ENCODE results near the gene ANO9. TPM values are rescaled to one million over a fixed set of nuclear protein-coding genes. Genes with fewer than 3 reads are reported as not detected.

ANO9 gene
- total RNA-seq, 6 donors from 2014 or later: 11.7 to 62.9 (median 18.8) TPM

- Histone ChIP-seq H3K36me3 (peaks cover 0 to 1% (median 0%) of the 10 kb centered on the region in 4 donors), H3K9me3 (no peaks in the 10 kb centered on the region), H3K27me3 (no peaks in the 10 kb centered on the region), H3K4me1 (peaks cover 32 to 48% (median 36%) of the 10 kb centered on the region in 4 donors), H3K4me3 (no peak overlapping the region), H3K27ac (no peak overlapping the region)
- ATAC-seq (ENCODE audit: low FRiP score in 2 of 2): no peak
- TF ChIP-seq EP300 (IDR thresholded peaks at IDR 0.05): no peak
- peak in 1 of 2 donors; percentile 69 for DNase-seq
- WGBS, 2 donors: 77 to 87% methylated on average over 6 to 17 of the region's 18 CpGs
Observed at GRCh38 chr11:409600-410483, 32.0 kb downstream of the ANO9 start.

GRCh38 chr11:409008-409599, 32.7 kb downstream of the ANO9 start:
- H3K27ac ChIP-seq: no peak overlapping the region
- peak in 1 of 2 donors; percentile 47 for DNase-seq
- H3K4me3 ChIP-seq: no peak overlapping the region

DNA sequence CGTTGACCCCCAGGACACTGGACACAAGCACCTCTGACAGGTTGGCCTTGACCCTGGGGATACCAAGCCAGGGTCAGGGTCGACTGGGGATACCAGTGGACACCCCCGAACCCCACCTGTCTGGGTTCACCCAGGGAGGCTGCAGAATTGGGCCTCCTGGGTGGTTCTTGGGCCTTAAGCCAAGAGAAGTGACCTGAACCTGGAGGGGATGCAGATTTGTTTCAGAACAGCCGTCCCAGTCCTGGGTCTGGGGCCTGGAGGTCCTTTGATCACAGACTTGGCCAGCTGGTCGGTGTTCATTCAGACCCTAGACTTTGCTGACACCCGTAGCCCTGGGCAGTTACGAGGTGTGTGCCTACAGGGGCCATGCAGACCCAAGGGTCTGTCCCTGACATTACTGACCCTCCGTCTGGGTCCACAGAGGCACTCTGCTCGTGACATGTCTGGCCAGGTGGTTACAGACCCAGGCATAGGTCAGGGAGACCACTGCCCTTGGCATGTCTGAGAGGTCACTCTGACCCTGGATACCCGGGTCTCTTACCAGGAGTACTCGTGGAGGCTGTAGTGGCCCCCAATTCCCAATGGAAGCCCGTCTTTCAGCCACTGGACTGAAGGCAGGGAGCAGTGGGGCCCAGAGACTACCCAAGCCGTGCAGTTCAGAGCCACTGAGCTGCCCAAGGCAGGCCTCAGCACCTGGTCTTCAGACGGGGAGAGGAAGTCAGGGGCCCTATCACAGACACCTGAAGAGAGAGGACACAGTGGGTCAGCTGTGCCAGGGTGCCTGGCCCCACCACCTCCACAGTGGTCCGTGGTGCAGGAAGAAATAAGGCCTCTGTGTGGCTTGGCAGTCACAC, 33.4 kb downstream of the ANO9 start:
- WGBS, 2 donors: 91 to 97% methylated on average over 8 to 15 of the region's 15 CpGs
- DNase-seq (peak in 1 of 2 donors; percentile 40), ATAC-seq (ENCODE audit: low FRiP score in 2 of 2) (no peak)
- Histone ChIP-seq H3K27me3 (peaks cover 0 to under 1% (median 0%) of the 10 kb centered on the region in 4 donors), H3K4me1 (peaks cover 22 to 34% (median 24%) of the 10 kb centered on the region in 4 donors), H3K36me3 (peaks cover 0 to 13% (median 4%) of the 10 kb centered on the region in 4 donors), H3K27ac (peak overlapping the region in 3 of 4 donors; percentile 59 to 74 (median 65)), H3K4me3 (no peak overlapping the region), H3K9me3 (no peaks in the 10 kb centered on the region)
- TF ChIP-seq EP300 (IDR thresholded peaks at IDR 0.05): no peak
- TF ChIP-seq POLR2A (IDR thresholded peaks at IDR 0.05): no peak
- TF ChIP-seq POLR2AphosphoS5 (IDR thresholded peaks at IDR 0.05): no peak
- TF ChIP-seq, protein P1, sequence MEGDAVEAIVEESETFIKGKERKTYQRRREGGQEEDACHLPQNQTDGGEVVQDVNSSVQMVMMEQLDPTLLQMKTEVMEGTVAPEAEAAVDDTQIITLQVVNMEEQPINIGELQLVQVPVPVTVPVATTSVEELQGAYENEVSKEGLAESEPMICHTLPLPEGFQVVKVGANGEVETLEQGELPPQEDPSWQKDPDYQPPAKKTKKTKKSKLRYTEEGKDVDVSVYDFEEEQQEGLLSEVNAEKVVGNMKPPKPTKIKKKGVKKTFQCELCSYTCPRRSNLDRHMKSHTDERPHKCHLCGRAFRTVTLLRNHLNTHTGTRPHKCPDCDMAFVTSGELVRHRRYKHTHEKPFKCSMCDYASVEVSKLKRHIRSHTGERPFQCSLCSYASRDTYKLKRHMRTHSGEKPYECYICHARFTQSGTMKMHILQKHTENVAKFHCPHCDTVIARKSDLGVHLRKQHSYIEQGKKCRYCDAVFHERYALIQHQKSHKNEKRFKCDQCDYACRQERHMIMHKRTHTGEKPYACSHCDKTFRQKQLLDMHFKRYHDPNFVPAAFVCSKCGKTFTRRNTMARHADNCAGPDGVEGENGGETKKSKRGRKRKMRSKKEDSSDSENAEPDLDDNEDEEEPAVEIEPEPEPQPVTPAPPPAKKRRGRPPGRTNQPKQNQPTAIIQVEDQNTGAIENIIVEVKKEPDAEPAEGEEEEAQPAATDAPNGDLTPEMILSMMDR (IDR thresholded peaks at IDR 0.05): no peak

More at GRCh38 chr11:409008-409599, 32.7 kb downstream of the ANO9 start:
- 73 to 100% methylated on average over 1 to 6 of the region's 7 CpGs for WGBS, 2 donors
- no peak for ATAC-seq (ENCODE audit: low FRiP score in 2 of 2)
- Histone ChIP-seq H3K9me3 (no peaks in the 10 kb centered on the region), H3K27me3 (no peaks in the 10 kb centered on the region), H3K36me3 (peaks cover 0 to 8% (median 1%) of the 10 kb centered on the region in 4 donors), H3K4me1 (peaks cover 26 to 41% (median 30%) of the 10 kb centered on the region in 4 donors)
- no peak for TF ChIP-seq EP300 (IDR thresholded peaks at IDR 0.05)
- TF ChIP-seq, protein P1 (IDR thresholded peaks at IDR 0.05): no peak
- no peak for TF ChIP-seq POLR2A (IDR thresholded peaks at IDR 0.05)
- no peak for TF ChIP-seq POLR2AphosphoS5 (IDR thresholded peaks at IDR 0.05)

DNA sequence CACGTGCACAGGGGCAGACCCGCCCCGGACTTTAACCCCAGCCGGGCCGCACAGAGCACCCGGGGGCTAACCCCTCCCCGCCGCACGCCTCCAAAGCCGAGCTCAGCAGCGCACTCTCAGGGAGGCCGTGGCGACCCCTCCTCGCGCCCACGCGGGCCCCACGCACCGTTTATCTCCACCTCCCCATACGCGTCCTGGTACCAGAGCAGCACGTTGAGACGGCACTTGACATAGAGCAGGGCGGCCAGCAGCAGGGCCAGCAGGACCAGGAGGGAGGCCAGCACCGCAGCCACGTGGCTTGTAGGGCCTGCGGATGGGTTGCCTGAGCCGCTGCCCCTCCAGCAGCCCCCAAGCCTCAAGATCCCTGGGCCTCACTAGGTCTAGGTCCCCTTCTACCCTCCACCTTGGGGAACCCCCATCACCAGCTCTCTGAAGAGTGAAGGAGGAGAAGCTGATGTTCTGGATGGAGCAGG, 34.1 kb downstream of the ANO9 start:
- Histone ChIP-seq H3K4me1 (peaks cover 15 to 27% (median 17%) of the 10 kb centered on the region in 4 donors), H3K36me3 (peaks cover 0 to 18% (median 5%) of the 10 kb centered on the region in 4 donors), H3K27me3 (peaks cover 0 to 5% (median 0%) of the 10 kb centered on the region in 4 donors), H3K9me3 (no peaks in the 10 kb centered on the region), H3K27ac (peak overlapping the region; percentile 38 to 74 (median 62)), H3K4me3 (peak overlapping the region in 3 of 4 donors; percentile 16 to 73 (median 64))
- WGBS, 2 donors: 91 to 92% methylated on average over 12 to 22 of the region's 28 CpGs
- TF ChIP-seq POLR2A (IDR thresholded peaks at IDR 0.05): no peak
- no peak for TF ChIP-seq EP300 (IDR thresholded peaks at IDR 0.05)
- no peak for TF ChIP-seq POLR2AphosphoS5 (IDR thresholded peaks at IDR 0.05)
- TF ChIP-seq, protein P1 (IDR thresholded peaks at IDR 0.05): no peak
- DNase-seq (peak in 1 of 2 donors; percentile 89), ATAC-seq (ENCODE audit: low FRiP score in 2 of 2) (peak; percentile 2)

Data from upper lobe of left lung (tissue), 6 donors.